ENCODE measurements around the gene RNF141. TPM values are rescaled to one million over a fixed set of nuclear protein-coding genes. Genes with fewer than 3 reads are reported as not detected.

The RNF141 gene
- total RNA-seq, 2 experiments from 2014 or later, result 8.2 to 20.1 TPM

DNA sequence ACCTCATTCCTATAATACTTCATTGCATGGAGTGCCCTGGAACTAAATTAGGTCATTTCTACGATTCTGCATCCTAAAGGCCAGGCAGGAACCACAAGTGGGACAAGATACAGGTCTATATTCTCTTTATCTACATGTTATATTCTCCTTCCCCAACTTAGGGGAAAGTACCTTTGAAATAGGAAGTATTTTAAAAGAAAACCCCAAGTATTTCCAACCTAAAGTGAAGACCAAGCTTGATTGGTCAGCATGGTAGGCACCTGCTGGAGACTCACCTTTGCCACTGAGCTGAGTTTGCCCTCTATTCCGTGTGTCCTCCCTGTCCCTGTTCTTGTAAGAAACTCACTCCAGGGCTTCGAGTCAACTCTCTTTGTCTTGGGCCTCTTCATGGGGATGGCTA, 38.7 kb upstream of the RNF141 start:
- Histone ChIP-seq H3K4me3 (ENCODE audit: low read depth, low read length, poor library complexity, severe bottlenecking) (no peak overlapping the region), H3K9me2 (ENCODE audit: insufficient read depth, low read length) (no peaks in the 10 kb centered on the region), H3K4me2 (ENCODE audit: low read length) (no peak overlapping the region), H3K9me3 (ENCODE audit: low read length) (no peaks in the 10 kb centered on the region), H4K20me1 (ENCODE audit: insufficient read depth, low read length) (no peaks in the 10 kb centered on the region), H3K27ac (ENCODE audit: low read depth, low read length, poor library complexity, severe bottlenecking) (no peak overlapping the region), H3K4me1 (ENCODE audit: insufficient read depth, low read length, poor library complexity, severe bottlenecking) (no peaks in the 10 kb centered on the region), H2AFZ (ENCODE audit: low read length) (no peak overlapping the region), H3K79me2 (ENCODE audit: insufficient read depth, low read depth, low read length) (no peaks in the 10 kb centered on the region), H3K36me3 (ENCODE audit: insufficient read depth, low read length) (no peaks in the 10 kb centered on the region)
- no TSS peak for BruUV-seq (replicated peaks)
- ChIA-PET CTCF (ENCODE audit: unreplicated experiment) (no interaction called here), POLR2A (interaction anchor here (1.3 kb wide), 1 partner anchor 15 kb away, joined by 4 read pairs; no protein-coding TSS in a partner anchor)
- TF ChIP-seq, protein P1, sequence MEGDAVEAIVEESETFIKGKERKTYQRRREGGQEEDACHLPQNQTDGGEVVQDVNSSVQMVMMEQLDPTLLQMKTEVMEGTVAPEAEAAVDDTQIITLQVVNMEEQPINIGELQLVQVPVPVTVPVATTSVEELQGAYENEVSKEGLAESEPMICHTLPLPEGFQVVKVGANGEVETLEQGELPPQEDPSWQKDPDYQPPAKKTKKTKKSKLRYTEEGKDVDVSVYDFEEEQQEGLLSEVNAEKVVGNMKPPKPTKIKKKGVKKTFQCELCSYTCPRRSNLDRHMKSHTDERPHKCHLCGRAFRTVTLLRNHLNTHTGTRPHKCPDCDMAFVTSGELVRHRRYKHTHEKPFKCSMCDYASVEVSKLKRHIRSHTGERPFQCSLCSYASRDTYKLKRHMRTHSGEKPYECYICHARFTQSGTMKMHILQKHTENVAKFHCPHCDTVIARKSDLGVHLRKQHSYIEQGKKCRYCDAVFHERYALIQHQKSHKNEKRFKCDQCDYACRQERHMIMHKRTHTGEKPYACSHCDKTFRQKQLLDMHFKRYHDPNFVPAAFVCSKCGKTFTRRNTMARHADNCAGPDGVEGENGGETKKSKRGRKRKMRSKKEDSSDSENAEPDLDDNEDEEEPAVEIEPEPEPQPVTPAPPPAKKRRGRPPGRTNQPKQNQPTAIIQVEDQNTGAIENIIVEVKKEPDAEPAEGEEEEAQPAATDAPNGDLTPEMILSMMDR (conservative IDR thresholded peaks at IDR 0.05; ENCODE audit: low read length), result no peak
- TF ChIP-seq EZH2phosphoT487 (IDR thresholded peaks at IDR 0.05; ENCODE audit: borderline replicate concordance, low read depth, low read length), result no peak
- intact Hi-C loops (cut with micrococcal nuclease; ENCODE audit: unreplicated experiment), result no loop called here
- DNase-seq (ENCODE audit: low spot score), result no peak

DNA sequence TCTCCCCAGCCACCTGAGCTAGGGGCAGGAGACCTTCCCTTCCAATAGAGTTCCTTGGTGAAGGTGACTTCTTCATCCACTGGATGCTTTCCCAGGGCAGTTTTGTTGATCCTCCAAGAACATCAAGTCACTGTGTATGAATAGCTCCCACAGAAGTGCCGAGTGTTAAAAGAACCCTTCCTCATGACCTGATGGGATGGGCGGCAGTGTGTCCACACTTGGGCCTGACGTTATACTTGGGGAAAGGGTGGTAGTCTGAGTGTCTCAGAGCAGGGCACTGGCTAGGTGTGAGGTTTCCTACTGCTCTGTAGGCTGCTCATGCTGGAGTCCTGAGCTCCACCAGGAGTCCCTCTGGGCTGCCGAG, 35.0 kb upstream of the RNF141 start:
- Histone ChIP-seq H2AFZ (ENCODE audit: low read length) (no peak overlapping the region), H3K9me3 (ENCODE audit: low read length) (no peaks in the 10 kb centered on the region), H3K9me2 (ENCODE audit: insufficient read depth, low read length) (no peaks in the 10 kb centered on the region), H3K79me2 (ENCODE audit: insufficient read depth, low read depth, low read length) (no peaks in the 10 kb centered on the region), H4K20me1 (ENCODE audit: insufficient read depth, low read length) (no peaks in the 10 kb centered on the region), H3K27ac (ENCODE audit: low read depth, low read length, poor library complexity, severe bottlenecking) (no peak overlapping the region), H3K4me3 (ENCODE audit: low read depth, low read length, poor library complexity, severe bottlenecking) (no peak overlapping the region), H3K4me2 (ENCODE audit: low read length) (no peak overlapping the region), H3K4me1 (ENCODE audit: insufficient read depth, low read length, poor library complexity, severe bottlenecking) (no peaks in the 10 kb centered on the region), H3K36me3 (ENCODE audit: insufficient read depth, low read length) (no peaks in the 10 kb centered on the region)
- no peak for TF ChIP-seq EZH2phosphoT487 (IDR thresholded peaks at IDR 0.05; ENCODE audit: borderline replicate concordance, low read depth, low read length)
- TF ChIP-seq, protein P1 (conservative IDR thresholded peaks at IDR 0.05; ENCODE audit: low read length), result no peak
- intact Hi-C loops (cut with micrococcal nuclease; ENCODE audit: unreplicated experiment), result no loop called here
- DNase-seq (ENCODE audit: low spot score), result no peak
- no TSS peak for BruUV-seq (replicated peaks)
- CTCF ChIA-PET (ENCODE audit: unreplicated experiment), result no interaction called here
- POLR2A ChIA-PET, result interaction anchor here (0.6 kb wide), 3 partner anchors 9 to 31 kb away, joined by 3 to 5 read pairs (median 4); no protein-coding TSS in a partner anchor

DNA sequence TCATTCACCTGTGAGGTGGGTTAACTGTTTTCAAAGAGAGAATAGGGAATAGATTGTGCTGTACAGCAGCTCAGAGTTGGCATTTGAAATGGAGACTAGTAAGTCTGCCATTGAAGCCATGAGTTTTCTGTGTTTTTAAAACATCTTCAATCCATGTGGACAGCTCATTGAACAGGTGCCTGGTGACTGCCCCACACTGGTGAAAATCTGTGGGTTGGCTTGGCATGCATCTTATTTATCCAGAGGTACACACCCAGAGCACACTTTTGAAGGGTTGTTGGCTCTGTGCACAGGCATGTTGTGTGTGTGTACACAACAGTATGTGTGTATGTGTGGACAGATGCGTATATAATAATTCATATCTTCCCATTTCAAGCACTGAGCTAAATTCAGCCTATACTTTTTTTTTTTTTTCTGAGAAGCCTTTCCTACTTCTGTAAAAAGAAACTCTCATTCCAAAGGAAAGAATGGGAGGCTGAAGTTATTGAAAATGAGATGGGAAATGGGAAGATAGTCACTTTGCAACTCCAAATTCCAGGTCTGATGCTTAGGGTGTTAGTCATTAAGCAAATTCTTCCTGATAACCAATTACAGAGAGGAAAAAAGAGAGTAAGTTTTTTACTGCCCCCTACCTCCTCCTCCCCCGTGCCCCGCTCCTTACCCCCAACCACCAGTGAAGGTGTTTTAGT, 34.5 kb upstream of the RNF141 start:
- POLR2A ChIA-PET, result interaction anchor here (0.6 kb wide), 3 partner anchors 9 to 31 kb away, joined by 3 to 5 read pairs (median 4); no protein-coding TSS in a partner anchor
- BruUV-seq (replicated peaks), result no TSS peak
- H3K27ac ChIP-seq (ENCODE audit: low read depth, low read length, poor library complexity, severe bottlenecking), result no peak overlapping the region
- no peak for DNase-seq (ENCODE audit: low spot score)
- CTCF ChIA-PET (ENCODE audit: unreplicated experiment), result no interaction called here
- TF ChIP-seq, protein P1 (conservative IDR thresholded peaks at IDR 0.05; ENCODE audit: low read length), result no peak
- no peak for TF ChIP-seq EZH2phosphoT487 (IDR thresholded peaks at IDR 0.05; ENCODE audit: borderline replicate concordance, low read depth, low read length)
- H4K20me1 ChIP-seq (ENCODE audit: insufficient read depth, low read length), result no peaks in the 10 kb centered on the region
- H3K36me3 ChIP-seq (ENCODE audit: insufficient read depth, low read length), result no peaks in the 10 kb centered on the region
- H3K4me3 ChIP-seq (ENCODE audit: low read depth, low read length, poor library complexity, severe bottlenecking), result no peak overlapping the region
- H3K9me3 ChIP-seq (ENCODE audit: low read length), result no peaks in the 10 kb centered on the region
- intact Hi-C loops (cut with micrococcal nuclease; ENCODE audit: unreplicated experiment), result no loop called here
- H3K4me1 ChIP-seq (ENCODE audit: insufficient read depth, low read length, poor library complexity, severe bottlenecking), result no peaks in the 10 kb centered on the region
- no peaks in the 10 kb centered on the region for H3K9me2 ChIP-seq (ENCODE audit: insufficient read depth, low read length)
- H3K4me2 ChIP-seq (ENCODE audit: low read length), result no peak overlapping the region
- no peaks in the 10 kb centered on the region for H3K79me2 ChIP-seq (ENCODE audit: insufficient read depth, low read depth, low read length)
- H2AFZ ChIP-seq (ENCODE audit: low read length), result no peak overlapping the region
